GM19351 (cell line): ENCODE measurements around the gene KMO.

Source experiments
- ATAC-seq: cut with Tn5 transposase; IDR thresholded peaks from one replicate; pipeline ENCODE4 v1.9.1; 2021; ENCODE audit warnings: mild to moderate bottlenecking, moderate library complexity; ENCODE audit not compliant: unreplicated experiment

The KMO gene

DNA sequence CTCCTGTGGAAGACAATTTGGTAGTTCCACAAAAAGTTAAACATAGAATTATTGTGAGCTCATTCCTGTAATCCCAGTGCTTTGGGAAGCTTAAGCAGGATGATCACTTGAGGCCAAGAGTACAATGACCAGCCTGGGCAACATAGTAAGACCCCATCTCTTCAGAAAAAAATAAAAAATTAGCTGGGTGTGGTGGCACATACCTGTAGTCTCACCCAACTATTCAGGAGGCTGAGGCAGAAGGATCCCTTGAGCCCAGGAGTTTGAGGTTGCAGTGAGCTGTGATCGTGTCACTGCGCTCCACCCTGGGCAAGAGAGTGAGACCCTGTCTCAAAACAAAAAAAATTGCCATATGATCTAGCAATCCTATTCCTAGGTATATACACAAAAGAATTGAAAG is 112.1 kb downstream of the KMO start:
- no peak for ATAC-seq

DNA sequence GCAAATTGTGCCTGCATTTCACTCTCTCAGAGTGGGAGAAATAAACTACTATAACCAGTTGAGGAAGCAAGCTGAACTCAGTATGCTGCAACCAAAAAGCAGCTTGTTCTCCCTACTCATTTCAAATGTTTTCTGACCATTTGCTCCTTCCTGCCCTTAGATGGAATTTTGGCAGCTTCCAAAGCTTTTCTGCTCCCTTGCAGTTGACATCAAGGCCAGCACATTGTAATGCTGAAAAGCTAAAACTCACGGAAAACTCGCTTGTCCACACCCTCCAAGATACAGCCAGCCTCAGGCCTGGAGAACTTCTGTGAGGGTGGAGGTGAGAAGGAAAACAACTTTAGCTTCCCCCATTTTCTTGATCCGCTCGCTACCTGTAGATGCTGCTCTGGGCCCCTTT is 113.0 kb downstream of the KMO start:
- no peak for ATAC-seq
